Activated naive CD8-positive, alpha-beta T cell treated with anti-CD3 and anti-CD28 coated beads, Interleukin-2, amount 50 U/mL, for 16 hours (primary cell): ENCODE data around the gene ILDR1.
"Not testable (repeated sequence)": the region's sequence is repeated elsewhere in the genome, so short reads cannot be mapped to it uniquely, and the experiment has no call there.

Experiments
- DNase-seq: peaks from one replicate; pipeline ENCODE4 v3.0.0-alpha.2; 2020; ENCODE audit warnings: low read depth, low spot score

The ILDR1 gene

GRCh38 chr3:121948641-121949040, 73.4 kb downstream of the ILDR1 start:
- no peak for DNase-seq

- DNase-seq: no peak
Observed at GRCh38 chr3:121943431-121943830, 78.6 kb downstream of the ILDR1 start.

GRCh38 chr3:121942116-121942786, 79.8 kb downstream of the ILDR1 start:
- no peak for DNase-seq

DNA sequence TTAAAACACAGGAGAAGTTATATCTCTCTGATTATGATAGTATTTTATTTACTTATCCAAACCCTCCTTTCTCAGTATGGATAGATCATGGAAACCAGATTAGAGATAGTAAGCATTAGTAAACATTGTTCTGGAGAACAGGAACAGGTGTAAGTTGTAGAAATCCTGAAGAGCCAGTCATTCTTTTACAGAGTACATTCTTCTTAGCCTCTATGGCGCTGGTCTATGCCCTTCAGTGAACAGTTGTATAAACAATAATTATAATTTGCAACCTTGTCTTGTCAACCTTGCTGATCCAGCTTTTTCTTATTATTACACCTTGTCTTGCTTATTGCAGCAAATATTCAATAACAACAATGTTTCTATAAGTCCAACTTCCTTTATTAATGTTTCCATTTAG, 80.5 kb downstream of the ILDR1 start:
- DNase-seq: no peak

DNA sequence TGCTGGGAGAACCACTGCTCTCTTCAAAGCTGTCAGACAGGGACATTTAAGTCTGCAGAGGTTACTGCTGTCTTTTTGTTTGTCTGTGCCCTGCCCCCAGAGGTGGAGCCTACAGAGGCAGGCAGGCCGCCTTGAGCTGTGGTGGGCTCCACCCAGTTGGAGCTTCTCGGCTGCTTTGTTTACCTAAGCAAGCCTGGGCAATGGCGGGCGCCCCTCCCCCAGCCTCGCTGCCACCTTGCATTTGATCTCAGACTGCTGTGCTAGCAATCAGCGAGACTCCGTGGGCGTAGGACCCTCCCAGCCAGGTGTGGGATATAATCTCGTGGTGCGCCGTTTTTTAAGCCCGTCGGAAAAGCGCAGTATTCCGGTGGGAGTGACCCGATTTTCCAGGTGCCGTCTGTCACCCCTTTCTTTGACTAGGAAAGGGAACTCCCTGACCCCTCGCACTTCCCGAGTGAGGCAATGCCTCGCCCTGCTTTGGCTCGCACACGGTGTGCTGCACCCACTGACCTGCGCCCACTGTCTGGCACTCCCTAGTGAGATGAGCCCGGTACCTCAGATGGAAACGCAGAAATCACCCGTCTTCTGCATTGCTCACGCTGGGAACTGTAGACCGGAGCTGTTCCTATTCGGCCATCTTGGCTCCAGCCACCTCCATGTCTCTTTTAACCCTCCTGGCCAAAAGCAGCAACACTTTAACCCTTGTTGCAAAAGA, 83.7 kb downstream of the ILDR1 start:
- not testable (repeated sequence) for DNase-seq
